Mucosa of descending colon (tissue), 3 donors: ENCODE data around the gene HCAR1. TPM values are rescaled to one million over a fixed set of nuclear protein-coding genes. Genes with fewer than 3 reads are reported as not detected.

Experiments used
- ATAC-seq: fragments of 200-7000 bp; cut with Tn5 transposase; one replicate; pipeline ENCODE4 v1.9.1; 2020; ENCODE audit warnings: mild to moderate bottlenecking, moderate library complexity
- DNase-seq, 3 donors: peaks; one replicate each; pipeline ENCODE4 v3.0.0-alpha.2; 2020
- H3K36me3 ChIP-seq: fragments of 200-600 bp; one replicate; pipeline ENCODE4 v1.8.0; 2021; ENCODE audit warnings: low read depth, mild to moderate bottlenecking
- H3K4me1 ChIP-seq: fragments of 200-600 bp; one replicate; pipeline ENCODE4 v1.8.0; 2021; ENCODE audit warnings: low read depth, mild to moderate bottlenecking
- H3K4me3 ChIP-seq: fragments of 200-600 bp; one replicate; pipeline ENCODE4 v1.8.0; 2021; ENCODE audit warnings: mild to moderate bottlenecking
- H3K9me3 ChIP-seq: fragments of 200-600 bp; one replicate; pipeline ENCODE4 v1.8.0; 2021; ENCODE audit warnings: mild to moderate bottlenecking
- CTCF ChIP-seq: fragments of 200-600 bp; IDR thresholded peaks from one replicate; pipeline ENCODE4 v1.8.0; 2022; ENCODE audit warnings: antibody characterized with exemption, mild to moderate bottlenecking
- intact Hi-C, 2 donors: fragments of 100-400 bp; cut with DNase I in 1 of 2; cut with micrococcal nuclease in 1 of 2; formaldehyde crosslinking; loops; one replicate each; pipeline versions ENCODE4 v1.11.0 to v1.11.1; 2022; cut with DNase I, micrococcal nuclease
- total RNA-seq, 3 donors: library from RNA; stranded (reverse); fragmentation: NEBNext Ultra II Directional in 2 of 3; extraction: Animal tissue kit (Norgen Biotek cat#: 25700) in 2 of 3; gene quantifications; one replicate each; pipeline versions ENCODE4 v1.2.1 to v1.2.4, GENCODE V29; 2021 to 2023
- donor health status: DM: no; HTN: no; CAD: no; lungs with moderate emphysema.
- donor health status: DM: no; HTN: no; CAD: no.
- donor health status: DM: no; HTN: yes; CAD: no.

The HCAR1 gene
- total RNA-seq, 3 donors from 2014 or later: 0.06 to 0.09 (median 0.07) TPM

- TF ChIP-seq CTCF: no peak
- H3K4me3 ChIP-seq: no peak overlapping the region
- H3K4me1 ChIP-seq: no peaks in the 10 kb centered on the region
- H3K9me3 ChIP-seq: no peaks in the 10 kb centered on the region
- ATAC-seq (no peak), DNase-seq (no peak)
- no peaks in the 10 kb centered on the region for H3K36me3 ChIP-seq
- intact Hi-C loops: no loop called here
These were observed 2.0 kb upstream of the HCAR1 start for GRCh38 chr12:122732611-122733010.

GRCh38 chr12:122732170-122732569, 1.5 kb upstream of the HCAR1 start:
- no peak overlapping the region for H3K4me3 ChIP-seq
- intact Hi-C loops: no loop called here
- DNase-seq (no peak), ATAC-seq (no peak)
- H3K4me1 ChIP-seq: no peaks in the 10 kb centered on the region
- TF ChIP-seq CTCF: no peak
- H3K9me3 ChIP-seq: no peaks in the 10 kb centered on the region
- no peaks in the 10 kb centered on the region for H3K36me3 ChIP-seq

- intact Hi-C loops: no loop called here
- Histone ChIP-seq H3K36me3 (no peaks in the 10 kb centered on the region), H3K4me1 (no peaks in the 10 kb centered on the region), H3K9me3 (no peaks in the 10 kb centered on the region), H3K4me3 (no peak overlapping the region)
- ATAC-seq (no peak), DNase-seq (no peak)
- no peak for TF ChIP-seq CTCF
These were observed 945 bp downstream of the HCAR1 start for GRCh38 chr12:122729583-122730214.

- Histone ChIP-seq H3K4me3 (no peak overlapping the region), H3K4me1 (no peaks in the 10 kb centered on the region), H3K9me3 (no peaks in the 10 kb centered on the region), H3K36me3 (no peaks in the 10 kb centered on the region)
- ATAC-seq: no peak
- intact Hi-C loops: no loop called here
- no peak for TF ChIP-seq CTCF
- no peak for DNase-seq
These were observed 4.5 kb downstream of the HCAR1 start for GRCh38 chr12:122726080-122726558.

GRCh38 chr12:122725452-122726079, 5.1 kb downstream of the HCAR1 start:
- H3K9me3 ChIP-seq: no peaks in the 10 kb centered on the region

More at GRCh38 chr12:122725452-122726079, 5.1 kb downstream of the HCAR1 start:
- DNase-seq (no peak), ATAC-seq (no peak)
- intact Hi-C loops: no loop called here
- Histone ChIP-seq H3K4me3 (no peak overlapping the region), H3K36me3 (no peaks in the 10 kb centered on the region), H3K4me1 (no peaks in the 10 kb centered on the region)
- TF ChIP-seq CTCF: no peak
